GM21515 (cell line): ENCODE measurements around the gene RTN4RL1.

Source experiments
- ATAC-seq: cut with Tn5 transposase; IDR thresholded peaks from one replicate; pipeline ENCODE4 v1.9.1; 2021; ENCODE audit not compliant: unreplicated experiment

RTN4RL1 gene

GRCh38 chr17:2059547-2060384, 34.6 kb upstream of the RTN4RL1 start:
- no peak for ATAC-seq

GRCh38 chr17:2058586-2059546, 33.7 kb upstream of the RTN4RL1 start:
- ATAC-seq, result no peak

- no peak for ATAC-seq
Measured at GRCh38 chr17:2057760-2058585, 32.8 kb upstream of the RTN4RL1 start.

GRCh38 chr17:2057175-2057759, 32.1 kb upstream of the RTN4RL1 start:
- ATAC-seq, result no peak

GRCh38 chr17:2056206-2057174, 31.4 kb upstream of the RTN4RL1 start:
- no peak for ATAC-seq

GRCh38 chr17:2055292-2056205, 30.4 kb upstream of the RTN4RL1 start:
- ATAC-seq, result no peak

- no peak for ATAC-seq
Measured at GRCh38 chr17:2054512-2055291, 29.6 kb upstream of the RTN4RL1 start, which contains the start of gene HIC1. HIC1 (plus strand) TSS chr17:2055103; CDS start chr17:2056691, 1,588 bp downstream.

GRCh38 chr17:2054262-2054511, 29.1 kb upstream of the RTN4RL1 start:
- ATAC-seq, result no peak

GRCh38 chr17:2053380-2054261, 28.5 kb upstream of the RTN4RL1 start:
- ATAC-seq, result no peak

- no peak for ATAC-seq
Measured at GRCh38 chr17:2051933-2052559, 26.9 kb upstream of the RTN4RL1 start.

GRCh38 chr17:2051061-2051932, 26.2 kb upstream of the RTN4RL1 start:
- ATAC-seq, result no peak

- ATAC-seq, result no peak
Measured at GRCh38 chr17:2050300-2051060, 25.3 kb upstream of the RTN4RL1 start.

- peak; percentile 38 for ATAC-seq
Measured at GRCh38 chr17:2049333-2050299, 24.5 kb upstream of the RTN4RL1 start.
